GM19193 (cell line): ENCODE data around the gene SERPINH1.

ENCODE experiments used
- POLR2A ChIP-seq: IDR thresholded peaks from 4 replicates; pipeline ENCODE4 v1.6.1; 2011; ENCODE audit not compliant: insufficient read depth, insufficient read length; ENCODE audit errors: extremely low read depth

The SERPINH1 gene

GRCh38 chr11:75541193-75542087, 20.6 kb upstream of the SERPINH1 start:
- TF ChIP-seq POLR2A = no peak

- no peak for TF ChIP-seq POLR2A
Measured at GRCh38 chr11:75542088-75542438, 20.0 kb upstream of the SERPINH1 start.

DNA sequence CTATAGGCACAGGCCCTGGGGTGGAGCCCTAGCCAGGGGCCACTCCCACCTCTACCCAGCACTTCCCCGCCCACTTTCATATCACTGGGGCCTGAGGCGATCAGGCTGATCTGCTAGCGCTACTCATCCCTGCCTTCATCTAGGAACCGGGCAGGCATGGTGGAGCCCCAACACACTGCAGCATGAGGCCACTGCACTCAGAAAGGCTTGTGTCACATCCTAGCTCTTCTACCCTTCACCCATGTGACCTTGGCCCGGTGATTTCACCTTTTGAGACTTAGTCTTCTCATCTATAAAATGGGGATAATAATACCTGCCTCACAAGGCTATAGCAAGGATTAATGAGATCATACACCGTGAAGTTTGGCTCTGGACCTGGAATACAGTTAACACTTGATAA, 18.2 kb upstream of the SERPINH1 start:
- no peak for TF ChIP-seq POLR2A

DNA sequence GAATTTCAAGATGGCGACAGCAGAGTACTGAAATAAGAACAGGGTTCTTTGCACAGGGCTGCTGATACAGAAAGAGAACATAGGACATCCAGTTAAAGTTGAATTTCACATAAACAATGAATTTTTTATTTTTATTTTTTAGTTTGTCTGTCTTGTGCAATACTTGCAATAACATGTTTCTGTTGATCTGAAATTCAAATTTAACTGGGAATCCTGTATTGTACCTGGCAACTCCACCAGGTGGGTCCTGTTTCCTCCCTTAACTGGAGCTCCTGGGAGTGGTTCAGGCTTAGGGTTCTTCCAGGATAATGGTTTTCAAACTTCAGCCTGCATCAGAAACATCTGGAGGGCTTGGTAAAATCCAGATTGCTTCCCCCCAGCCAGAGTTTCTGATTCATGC, 14.9 kb upstream of the SERPINH1 start:
- TF ChIP-seq POLR2A = no peak

DNA sequence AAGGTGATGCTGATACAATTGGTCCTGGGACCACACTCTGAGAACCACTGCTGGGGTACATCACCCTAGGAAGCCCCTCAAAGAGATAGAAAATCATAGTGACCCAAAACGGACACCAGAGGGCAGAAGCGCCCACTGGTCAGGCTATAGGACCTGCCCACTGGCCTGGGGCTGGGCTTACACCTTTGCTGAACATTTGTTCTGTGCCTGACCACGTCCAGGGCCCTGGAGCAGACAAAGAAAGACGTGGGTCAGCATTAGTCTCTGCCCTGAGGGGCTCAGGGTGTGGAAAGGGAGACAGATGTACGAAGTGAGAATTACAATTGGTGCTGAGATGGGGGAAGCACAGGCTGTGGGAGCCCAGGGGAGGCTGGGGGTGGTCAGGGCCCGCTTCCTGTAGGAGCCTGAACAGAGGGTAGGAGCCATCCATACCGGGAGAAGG, 14.4 kb upstream of the SERPINH1 start:
- TF ChIP-seq POLR2A = no peak

- no peak for TF ChIP-seq POLR2A
Measured at GRCh38 chr11:75548595-75549272, 13.3 kb upstream of the SERPINH1 start.

GRCh38 chr11:75549370-75549958, 12.6 kb upstream of the SERPINH1 start:
- no peak for TF ChIP-seq POLR2A

- no peak for TF ChIP-seq POLR2A
Measured at GRCh38 chr11:75553182-75553581, 8.9 kb upstream of the SERPINH1 start.

DNA sequence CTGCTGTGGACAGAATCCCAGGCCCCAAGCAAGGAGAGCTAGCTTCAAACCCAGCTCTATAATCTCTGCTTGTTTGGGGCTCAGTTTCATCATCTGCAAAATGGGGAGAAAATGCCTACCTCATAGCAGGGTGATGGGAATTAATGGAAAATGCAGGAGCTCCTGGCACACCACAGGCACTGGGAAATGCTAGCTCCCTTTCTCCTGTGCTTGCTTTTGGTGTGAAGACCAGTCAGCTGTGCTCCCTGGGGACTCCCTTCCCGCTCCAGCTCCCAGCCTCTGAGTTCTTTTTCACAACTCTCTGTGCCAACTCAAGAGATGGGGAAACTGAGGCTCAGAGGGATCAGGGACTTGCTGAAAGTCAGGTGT, 8.2 kb upstream of the SERPINH1 start:
- no peak for TF ChIP-seq POLR2A

- no peak for TF ChIP-seq POLR2A
Measured at GRCh38 chr11:75554258-75555022, 7.6 kb upstream of the SERPINH1 start.

- no peak for TF ChIP-seq POLR2A
Measured at GRCh38 chr11:75555079-75555811, 6.8 kb upstream of the SERPINH1 start.

- no peak for TF ChIP-seq POLR2A
Measured at GRCh38 chr11:75556275-75556674, 5.8 kb upstream of the SERPINH1 start.

- no peak for TF ChIP-seq POLR2A
Measured at GRCh38 chr11:75557666-75558494, 4.2 kb upstream of the SERPINH1 start.
